WTC11 (cell line): ENCODE results near the gene ZC3H7B. TPM values are rescaled to one million over a fixed set of nuclear protein-coding genes. Genes with fewer than 3 reads are reported as not detected.

Experiments
- ATAC-seq: fragments of 200-7000 bp; cut with Tn5 transposase; 2 replicates; pipeline ENCODE4 v1.10.0; 2021; ENCODE audit warnings: mild to moderate bottlenecking, moderate library complexity
- Bru-seq: library from RNA; stranded (reverse); fragments of 400-500 nt; gene quantifications from one replicate; lab custom pipeline; 2021; lab: Mats Ljungman, UMichigan
- CTCF ChIA-PET: fragments of 300-600 bp; sonication (Branson Sonifier 250); formaldehyde crosslinking; loops from one replicate; lab custom pipeline; 2021; ENCODE audit warnings: antibody characterized with exemption; lab: Charles Lee
- POLR2A ChIA-PET: fragments of 350-600 bp; sonication (Branson Sonifier 250); formaldehyde crosslinking; loops from one replicate; lab custom pipeline; 2021; ENCODE audit warnings: antibody characterized with exemption; lab: Charles Lee
- DNase-seq: peaks from one replicate; pipeline ENCODE4 v3.0.0; 2021; ENCODE audit warnings: low spot score
- H3K27ac Mint-ChIP-seq: 2 replicates; pipeline ENCODE4 v1.8.0; 2021; ENCODE audit warnings: mixed read lengths
- H3K27me3 Mint-ChIP-seq: 2 replicates; pipeline ENCODE4 v1.8.0; 2021; ENCODE audit warnings: low read depth, mild to moderate bottlenecking, moderate library complexity, mixed read lengths
- H3K36me3 Mint-ChIP-seq: 2 replicates; pipeline ENCODE4 v1.8.0; 2021; ENCODE audit warnings: mixed read lengths
- H3K4me1 Mint-ChIP-seq: 2 replicates; pipeline ENCODE4 v1.8.0; 2022; ENCODE audit warnings: mixed read lengths
- H3K4me3 Mint-ChIP-seq: 2 replicates; pipeline ENCODE4 v1.8.0; 2021; ENCODE audit warnings: mild to moderate bottlenecking, moderate library complexity, mixed read lengths
- H3K9me3 Mint-ChIP-seq: 2 replicates; pipeline ENCODE4 v1.8.0; 2021; ENCODE audit warnings: mixed read lengths
- ARID4B ChIP-seq: sonication (generic); formaldehyde crosslinking; IDR thresholded peaks from 2 replicates; pipeline ENCODE4 v1.8.0; 2023; ENCODE audit warnings: missing genetic modification reagents, mild to moderate bottlenecking, borderline replicate concordance
- E2F1 ChIP-seq: sonication (generic); formaldehyde crosslinking; IDR thresholded peaks from 2 replicates; pipeline ENCODE4 v1.8.0; 2022; ENCODE audit warnings: mild to moderate bottlenecking, missing genetic modification reagents
- ETV6 ChIP-seq: sonication (generic); formaldehyde crosslinking; IDR thresholded peaks from 2 replicates; pipeline ENCODE4 v1.8.1; 2022; ENCODE audit warnings: mild to moderate bottlenecking, missing genetic modification reagents
- FOXK1 ChIP-seq: sonication (generic); formaldehyde crosslinking; IDR thresholded peaks from 2 replicates; pipeline ENCODE4 v1.8.0; 2022; ENCODE audit warnings: mild to moderate bottlenecking, moderate library complexity, missing genetic modification reagents
- FOXP4 ChIP-seq: sonication (generic); formaldehyde crosslinking; IDR thresholded peaks from 2 replicates; pipeline ENCODE4 v1.8.0; 2022; ENCODE audit warnings: mild to moderate bottlenecking, missing genetic modification reagents
- GABPB1 ChIP-seq: sonication (generic); formaldehyde crosslinking; IDR thresholded peaks from 2 replicates; pipeline ENCODE4 v1.8.1; 2023; ENCODE audit warnings: mild to moderate bottlenecking, missing genetic modification reagents
- GTF2I ChIP-seq: fragments of 250-450 bp; sonication (Bioruptor Pico); conservative IDR thresholded peaks from 2 replicates; pipeline ENCODE4 v1.4.0; 2021; ENCODE audit warnings: mild to moderate bottlenecking
- IRF1 ChIP-seq: sonication (generic); formaldehyde crosslinking; IDR thresholded peaks from 2 replicates; pipeline ENCODE4 v1.8.0; 2023; ENCODE audit warnings: missing genetic modification reagents
- IRF2 ChIP-seq: sonication (generic); formaldehyde crosslinking; IDR thresholded peaks from 2 replicates; pipeline ENCODE4 v1.8.0; 2022; ENCODE audit warnings: low read depth, missing genetic modification reagents, borderline replicate concordance
- MAX ChIP-seq: sonication (generic); formaldehyde crosslinking; IDR thresholded peaks from 2 replicates; pipeline ENCODE4 v1.8.0; 2022; ENCODE audit warnings: mild to moderate bottlenecking, missing genetic modification reagents
- NFATC4 ChIP-seq: fragments of 250-450 bp; sonication (Bioruptor Pico); IDR thresholded peaks from 2 replicates; pipeline ENCODE4 v1.9.0; 2021; ENCODE audit warnings: mild to moderate bottlenecking
- SOX15 ChIP-seq: fragments of 250-450 bp; sonication (Bioruptor Pico); IDR thresholded peaks from 2 replicates; pipeline ENCODE4 v1.9.0; 2021; ENCODE audit warnings: mild to moderate bottlenecking
- SP1 ChIP-seq: sonication (generic); formaldehyde crosslinking; conservative IDR thresholded peaks from 2 replicates; pipeline ENCODE4 v1.8.1; 2022; ENCODE audit warnings: missing genetic modification reagents
- ZNF423 ChIP-seq: fragments of 250-450 bp; sonication (Bioruptor Pico); IDR thresholded peaks from 2 replicates; pipeline ENCODE4 v2.1.2; 2022; ENCODE audit warnings: mild to moderate bottlenecking, moderate library complexity
- long read RNA-seq, 3 experiments: library from RNA in 1 of 3; library from capped mRNA in 1 of 3; library from polyadenylated mRNA in 1 of 3; unstranded in 2 of 3; stranded (forward) in 1 of 3; transcript quantifications; one replicate each; pipeline ENCODE4 v2.0.0, GENCODE V29; 2021
- total RNA-seq: library from RNA; stranded (reverse); gene quantifications from 3 replicates; pipeline ENCODE4 v1.2.3, GENCODE V29; 2021

Gene ZC3H7B
- total RNA-seq, result 61.6 to 64.7 TPM (median 64.7 TPM) in 3 replicates
- Bru-seq, nascent RNA, result percentile 61 among the genes with signal in this experiment
- long read RNA-seq, experiment 1, full-length matches to known transcripts, result 9 of 30 reads
- long read RNA-seq, experiment 1, partial matches to known transcripts, result 16 of 30 reads
- long read RNA-seq, experiment 1, other reads (novel, unspliced or antisense), result 5 of 30 reads
- long read RNA-seq, experiment 2, full-length matches to known transcripts, result 10 of 96 reads
- long read RNA-seq, experiment 2, partial matches to known transcripts, result 74 of 96 reads
- long read RNA-seq, experiment 2, other reads (novel, unspliced or antisense), result 12 of 96 reads
- long read RNA-seq, experiment 3, partial matches to known transcripts, result 8 of 10 reads
- long read RNA-seq, experiment 3, other reads (novel, unspliced or antisense), result 2 of 10 reads

GRCh38 chr22:41301085-41302020 lies at the start of gene ZC3H7B:
Gene ZC3H7B, plus strand, starts transcription at chr22:41301525. Its CDS starts 19,136 bp downstream, at chr22:41320661.
- Mint-ChIP-seq H3K27ac (peak within 1 kb of the TSS; percentile 6; the same call in 1 of the 2 replicates), H3K9me3 (no peaks in the 10 kb centered on the region), H3K4me1 (peaks cover 18% of the 10 kb centered on the region), H3K36me3 (peaks cover 6% of the 10 kb centered on the region), H3K4me3 (peak within 1 kb of the TSS; percentile 74), H3K27me3 (no peaks in the 10 kb centered on the region)
- ATAC-seq (peak; percentile 89), DNase-seq (peak; percentile 83)
- ChIA-PET CTCF (interaction anchor here (0.8 to 2.3 kb wide), 11 partner anchors 9 to 223 kb away, joined by 3 to 10 read pairs (median 6); partner anchors contain the start of genes RANGAP1 and TEF), POLR2A (interaction anchor here (0.5 to 2.8 kb wide), 7 partner anchors 8 to 349 kb away, joined by 3 to 10 read pairs (median 3); partner anchors contain the start of genes RANGAP1 and TEF)
- TF ChIP-seq FOXK1 (CRISPR knock-in tag) (no peak), IRF2 (CRISPR knock-in tag) (no peak), NFATC4 (no peak), SP1 (CRISPR knock-in tag) (peak; percentile 53; the same call in 1 of the 2 replicates), ETV6 (CRISPR knock-in tag) (no peak), FOXP4 (CRISPR knock-in tag) (no peak), GABPB1 (CRISPR knock-in tag) (peak; percentile 38; the same call in 1 of the 2 replicates), IRF1 (CRISPR knock-in tag) (no peak), SOX15 (no peak), E2F1 (CRISPR knock-in tag) (no peak), MAX (CRISPR knock-in tag) (peak; percentile 55; the same call in 1 of the 2 replicates), ARID4B (0 out of 2 replicates have a peak, but pooled peaks have one; percentile 34), GTF2I (CRISPR knock-in tag) (no peak), ZNF423 (peak; percentile 62)
